ENCODE data around the gene ADD1.

The ADD1 gene

DNA sequence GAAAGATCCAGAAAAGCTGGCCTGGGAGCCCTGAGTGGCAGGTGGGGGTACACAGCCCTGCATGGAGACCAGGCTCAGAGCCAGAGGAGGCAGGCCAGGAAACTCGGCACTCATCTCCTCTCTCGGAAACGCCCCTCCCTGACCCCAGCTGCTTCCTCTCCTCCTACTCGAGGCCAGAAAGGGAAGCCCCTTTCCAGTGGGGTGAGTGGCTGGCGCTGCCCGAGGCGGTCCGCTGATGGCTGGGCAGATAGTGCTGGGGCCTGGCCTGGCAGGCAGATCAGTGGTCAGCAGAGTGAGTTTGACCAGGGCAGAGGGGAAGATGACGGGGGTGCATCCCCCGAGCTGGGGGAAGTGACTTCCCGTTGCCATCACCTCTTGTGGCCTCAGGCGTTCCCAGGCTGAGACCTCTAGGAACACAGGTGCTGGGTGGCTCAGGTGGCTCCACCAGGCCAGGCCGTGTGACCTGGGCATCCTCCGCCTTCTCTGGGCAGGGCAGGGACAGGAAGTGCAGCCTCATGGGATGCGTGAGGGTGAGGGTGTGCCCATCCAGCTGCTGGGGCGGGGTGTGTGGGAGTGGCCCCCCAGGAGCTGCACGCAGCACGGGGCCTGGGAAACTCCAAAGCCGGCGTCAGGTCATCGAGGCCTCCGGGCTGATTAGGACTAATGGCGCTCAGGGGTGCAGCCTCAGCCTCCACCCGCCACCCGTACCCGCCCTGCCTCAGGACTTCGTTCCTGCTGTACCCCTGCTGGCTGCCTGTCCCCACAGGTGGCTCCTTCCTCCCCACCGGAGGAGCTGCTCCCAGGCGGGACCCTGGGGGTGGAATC lies 45.0 kb upstream of the ADD1 start:
- TF ChIP-seq, protein P1, sequence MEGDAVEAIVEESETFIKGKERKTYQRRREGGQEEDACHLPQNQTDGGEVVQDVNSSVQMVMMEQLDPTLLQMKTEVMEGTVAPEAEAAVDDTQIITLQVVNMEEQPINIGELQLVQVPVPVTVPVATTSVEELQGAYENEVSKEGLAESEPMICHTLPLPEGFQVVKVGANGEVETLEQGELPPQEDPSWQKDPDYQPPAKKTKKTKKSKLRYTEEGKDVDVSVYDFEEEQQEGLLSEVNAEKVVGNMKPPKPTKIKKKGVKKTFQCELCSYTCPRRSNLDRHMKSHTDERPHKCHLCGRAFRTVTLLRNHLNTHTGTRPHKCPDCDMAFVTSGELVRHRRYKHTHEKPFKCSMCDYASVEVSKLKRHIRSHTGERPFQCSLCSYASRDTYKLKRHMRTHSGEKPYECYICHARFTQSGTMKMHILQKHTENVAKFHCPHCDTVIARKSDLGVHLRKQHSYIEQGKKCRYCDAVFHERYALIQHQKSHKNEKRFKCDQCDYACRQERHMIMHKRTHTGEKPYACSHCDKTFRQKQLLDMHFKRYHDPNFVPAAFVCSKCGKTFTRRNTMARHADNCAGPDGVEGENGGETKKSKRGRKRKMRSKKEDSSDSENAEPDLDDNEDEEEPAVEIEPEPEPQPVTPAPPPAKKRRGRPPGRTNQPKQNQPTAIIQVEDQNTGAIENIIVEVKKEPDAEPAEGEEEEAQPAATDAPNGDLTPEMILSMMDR (IDR thresholded peaks at IDR 0.05; ENCODE audit: low read depth, low read length): no peak
- DNase-seq (ENCODE audit: extremely low read depth, low read depth): no peak

DNA sequence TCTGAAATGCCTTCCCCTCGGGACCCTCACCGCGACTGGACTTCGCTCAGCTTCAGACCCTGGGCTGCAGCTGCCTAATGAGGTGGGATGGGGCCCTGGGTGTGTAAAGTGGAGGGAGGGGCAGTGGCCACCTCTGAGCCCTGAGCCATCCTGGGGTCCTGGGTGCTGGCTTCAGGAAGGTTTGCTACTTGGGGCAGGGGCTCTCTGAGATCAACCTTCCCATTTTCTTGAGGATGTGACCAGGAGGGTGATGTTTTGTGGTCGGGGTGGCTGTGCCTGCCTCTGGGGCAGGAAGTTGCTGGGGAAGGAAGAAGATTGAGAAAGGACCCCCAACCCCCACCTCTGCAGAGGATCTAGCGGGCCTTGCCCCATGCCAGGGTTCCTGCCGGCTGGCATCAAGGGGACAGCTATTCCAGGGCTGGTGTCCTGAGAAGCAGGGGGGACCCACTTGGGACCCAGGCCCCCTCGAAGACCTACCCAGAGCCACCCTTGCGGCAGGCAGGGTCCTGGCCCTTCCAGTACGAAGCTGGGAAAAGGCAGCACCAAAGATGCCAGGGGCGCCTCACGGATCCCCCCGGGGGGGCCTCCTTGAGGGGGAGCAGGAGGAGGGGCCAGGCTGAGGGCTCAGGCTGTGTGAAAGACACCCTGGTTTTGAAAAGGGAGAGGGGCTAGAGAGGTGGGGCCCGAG lies 44.3 kb upstream of the ADD1 start:
- DNase-seq (ENCODE audit: extremely low read depth, low read depth): no peak
- TF ChIP-seq, protein P1 (IDR thresholded peaks at IDR 0.05; ENCODE audit: low read depth, low read length): no peak

DNA sequence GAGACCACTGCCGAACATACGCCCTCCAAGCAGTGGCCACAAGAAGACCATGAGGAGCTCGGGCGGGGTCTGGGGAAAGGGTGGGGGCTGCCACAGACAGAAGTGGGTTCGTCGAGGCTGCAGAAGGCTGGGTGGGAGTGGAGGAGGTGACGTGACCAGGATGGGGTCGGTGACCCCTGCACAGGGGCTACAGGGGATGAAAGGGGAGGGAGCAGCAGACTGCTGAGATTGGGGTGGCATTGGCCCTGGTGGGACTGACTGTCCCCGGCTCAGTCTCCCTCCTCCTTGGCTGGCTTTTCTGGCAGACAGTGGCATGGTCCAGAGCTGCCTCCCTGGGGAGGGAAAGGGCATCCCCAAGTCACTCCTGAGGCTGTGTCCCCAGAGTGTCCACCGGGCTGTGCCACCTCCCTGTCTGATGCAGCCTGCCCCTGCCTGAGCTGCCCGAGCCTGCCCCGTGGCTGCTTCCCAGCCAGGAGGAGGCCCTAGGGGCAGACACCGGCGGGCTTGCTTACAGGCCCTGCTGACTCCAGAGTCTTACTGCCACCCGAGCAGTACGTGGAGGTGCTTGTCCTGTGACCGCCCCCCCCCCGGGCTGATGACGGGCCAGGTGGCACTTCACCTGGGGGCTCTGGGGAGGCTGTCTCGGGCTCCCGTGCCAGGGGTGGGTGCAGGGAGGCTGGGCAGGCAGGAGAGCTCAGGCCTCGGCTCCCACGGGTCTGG lies 43.5 kb upstream of the ADD1 start:
- no peak for DNase-seq (ENCODE audit: extremely low read depth, low read depth)
- TF ChIP-seq, protein P1 (IDR thresholded peaks at IDR 0.05; ENCODE audit: low read depth, low read length): no peak

DNA sequence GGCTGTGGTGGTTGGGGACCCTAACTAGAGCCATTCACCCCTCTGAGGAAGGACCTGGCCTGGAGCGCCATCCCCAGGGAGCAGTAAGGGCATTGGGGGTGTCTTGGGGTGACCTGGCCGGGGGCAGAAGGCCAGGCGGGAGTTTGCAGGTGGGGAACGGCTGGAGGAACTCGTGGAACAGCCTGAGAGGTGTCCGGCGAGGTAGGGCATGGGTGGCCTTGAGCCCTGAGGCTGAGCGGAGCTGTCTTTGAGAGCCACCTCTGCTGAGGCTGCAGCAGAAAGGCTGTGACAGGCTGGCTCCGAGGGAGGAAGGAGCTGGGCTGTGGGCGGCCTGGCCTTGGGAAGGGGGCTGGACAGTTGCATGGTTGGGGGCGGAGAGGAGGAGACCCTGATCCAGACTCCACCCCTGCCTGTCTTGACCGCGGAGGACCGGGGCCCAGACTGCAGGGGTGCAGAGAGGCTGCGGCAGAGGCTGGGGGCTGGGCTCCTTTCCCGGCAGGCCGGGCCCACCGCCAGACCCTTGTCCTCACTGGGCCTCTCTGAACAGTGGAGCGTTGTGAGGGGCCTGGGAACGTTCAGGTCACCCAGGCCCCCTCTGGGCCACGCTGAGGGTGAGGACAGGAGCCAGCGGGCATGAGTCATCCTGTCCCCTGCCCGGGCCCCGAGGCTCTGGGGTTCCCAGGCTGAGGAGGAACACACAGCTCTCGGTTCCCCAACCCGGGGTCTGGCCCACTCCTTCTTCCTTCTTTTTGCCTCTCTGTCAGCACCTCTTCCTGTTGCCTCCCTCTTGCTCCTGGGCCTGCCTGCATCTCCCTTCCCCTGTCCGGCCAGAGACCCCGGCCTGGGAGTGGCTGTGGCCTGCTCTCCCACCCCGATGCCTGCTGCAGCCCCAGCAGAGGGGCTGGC lies 42.7 kb upstream of the ADD1 start:
- TF ChIP-seq, protein P1 (IDR thresholded peaks at IDR 0.05; ENCODE audit: low read depth, low read length): no peak
- DNase-seq (ENCODE audit: extremely low read depth, low read depth): no peak

DNA sequence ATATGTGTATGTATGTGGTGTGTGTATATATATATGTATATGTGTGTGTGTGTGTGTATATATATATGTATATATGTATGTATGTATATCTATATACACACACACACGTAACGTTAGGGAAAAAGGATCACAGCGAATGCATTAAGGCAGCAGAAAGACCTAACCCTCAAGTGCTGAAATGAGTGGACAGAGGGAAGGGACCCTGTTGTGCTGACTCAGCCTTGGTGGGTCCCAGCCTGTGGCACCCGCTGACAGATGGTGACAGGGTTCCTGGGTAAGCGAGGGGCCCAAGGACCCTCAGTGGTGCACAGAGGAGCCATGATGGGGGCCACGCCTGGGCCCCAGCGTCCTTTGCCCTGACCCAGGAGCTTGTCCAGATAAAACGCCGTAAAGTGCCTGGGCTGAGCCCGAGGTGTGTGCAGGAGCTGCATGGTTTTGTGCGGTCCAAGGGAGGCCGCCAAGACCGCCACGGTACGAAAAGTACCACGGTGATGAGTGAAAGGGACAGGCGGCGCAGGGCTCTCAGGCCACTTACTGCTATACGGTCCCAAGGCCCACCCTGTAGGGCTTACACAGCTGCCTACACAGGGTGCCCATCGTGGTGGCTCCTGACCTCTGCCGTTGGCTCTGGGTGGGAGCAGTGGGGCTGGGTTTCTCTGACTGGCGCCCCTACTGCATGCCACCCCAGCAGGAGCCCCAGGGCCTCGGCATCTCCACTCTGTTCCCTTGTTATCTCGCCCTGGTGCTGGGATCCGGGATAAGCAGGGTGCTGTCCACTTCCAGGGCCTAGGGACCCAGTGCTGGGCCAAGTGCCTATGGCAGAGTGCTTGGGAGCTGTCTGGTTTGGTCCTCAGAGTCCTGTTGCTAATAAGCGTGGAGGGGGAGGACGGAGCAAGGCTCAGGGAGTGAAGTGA lies 40.8 kb upstream of the ADD1 start:
- no peak for DNase-seq (ENCODE audit: extremely low read depth, low read depth)
- TF ChIP-seq, protein P1 (IDR thresholded peaks at IDR 0.05; ENCODE audit: low read depth, low read length): no peak

All from AG09319 (cell line).